AG08395 (cell line): ENCODE results near the gene NRSN2.
A peak's percentile ranks its signal among the peaks of the same experiment; 100 is the strongest.

Source experiments
- DNase-seq: peaks from one replicate; pipeline ENCODE4 v3.0.0; 2012; ENCODE audit warnings: mixed read lengths, low spot score

NRSN2 gene

DNA sequence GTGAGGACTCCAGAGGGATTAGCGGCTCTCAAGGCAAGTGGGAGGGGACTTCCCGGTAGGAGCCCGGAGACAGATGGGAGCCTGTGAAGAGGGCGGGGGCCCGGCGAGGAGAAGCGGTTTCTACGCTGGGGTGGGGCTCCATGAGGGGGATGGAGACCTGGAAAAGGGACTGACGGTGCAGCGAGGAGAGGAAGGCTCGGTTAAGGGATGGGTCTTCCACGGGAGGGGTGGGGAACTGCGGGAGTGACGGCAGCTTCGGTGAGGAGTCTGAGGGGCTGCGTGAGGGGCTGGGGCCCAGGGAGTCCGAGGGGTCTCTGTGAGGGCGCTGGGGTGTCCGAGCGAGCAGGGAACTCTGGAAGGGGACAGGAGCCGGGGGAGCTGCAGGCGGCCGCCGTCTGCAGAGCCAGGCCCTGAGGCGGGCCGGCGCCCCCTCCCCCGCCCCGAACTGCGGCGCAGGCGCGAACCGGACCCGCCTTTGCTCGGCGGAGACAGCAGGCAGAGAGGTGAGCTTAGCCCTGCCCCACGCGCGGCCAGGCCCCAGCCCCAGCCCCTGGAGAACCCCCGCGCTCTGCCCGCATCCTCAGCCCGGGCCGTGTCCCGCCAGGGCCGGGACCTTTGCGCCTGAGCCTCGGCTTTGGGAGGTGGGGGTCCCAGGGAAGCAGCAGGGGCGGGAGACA is at the start of gene NRSN2:
TSS of gene NRSN2 (plus strand) at position 472 of the 677 bp plus-strand sequence. CDS start 2,533 bp downstream, outside the sequence.
- peak; percentile 89 for DNase-seq

DNA sequence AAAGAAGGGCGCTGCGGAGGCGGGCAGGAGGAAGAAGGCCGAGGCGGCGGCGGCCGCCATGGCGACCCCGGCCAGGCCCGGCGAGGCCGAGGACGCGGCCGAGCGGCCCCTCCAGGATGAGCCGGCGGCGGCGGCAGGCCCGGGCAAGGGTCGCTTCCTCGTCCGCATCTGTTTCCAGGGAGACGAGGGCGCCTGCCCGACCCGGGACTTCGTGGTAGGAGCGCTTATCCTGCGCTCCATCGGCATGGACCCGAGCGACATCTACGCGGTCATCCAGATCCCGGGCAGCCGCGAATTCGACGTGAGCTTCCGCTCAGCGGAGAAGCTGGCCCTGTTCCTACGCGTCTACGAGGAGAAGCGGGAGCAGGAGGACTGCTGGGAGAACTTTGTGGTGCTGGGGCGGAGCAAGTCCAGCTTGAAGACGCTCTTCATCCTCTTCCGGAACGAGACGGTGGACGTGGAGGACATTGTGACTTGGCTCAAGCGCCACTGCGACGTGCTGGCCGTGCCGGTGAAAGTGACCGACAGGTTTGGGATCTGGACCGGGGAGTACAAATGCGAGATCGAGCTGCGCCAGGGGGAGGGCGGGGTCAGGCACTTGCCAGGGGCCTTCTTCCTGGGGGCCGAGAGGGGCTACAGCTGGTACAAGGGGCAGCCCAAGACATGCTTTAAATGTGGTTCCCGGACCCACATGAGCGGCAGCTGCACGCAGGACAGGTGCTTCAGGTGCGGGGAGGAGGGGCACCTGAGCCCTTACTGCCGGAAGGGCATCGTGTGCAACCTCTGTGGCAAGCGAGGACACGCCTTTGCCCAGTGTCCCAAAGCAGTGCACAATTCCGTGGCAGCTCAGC is 48.8 kb upstream of the NRSN2 start:
- peak; percentile 76 for DNase-seq

DNA sequence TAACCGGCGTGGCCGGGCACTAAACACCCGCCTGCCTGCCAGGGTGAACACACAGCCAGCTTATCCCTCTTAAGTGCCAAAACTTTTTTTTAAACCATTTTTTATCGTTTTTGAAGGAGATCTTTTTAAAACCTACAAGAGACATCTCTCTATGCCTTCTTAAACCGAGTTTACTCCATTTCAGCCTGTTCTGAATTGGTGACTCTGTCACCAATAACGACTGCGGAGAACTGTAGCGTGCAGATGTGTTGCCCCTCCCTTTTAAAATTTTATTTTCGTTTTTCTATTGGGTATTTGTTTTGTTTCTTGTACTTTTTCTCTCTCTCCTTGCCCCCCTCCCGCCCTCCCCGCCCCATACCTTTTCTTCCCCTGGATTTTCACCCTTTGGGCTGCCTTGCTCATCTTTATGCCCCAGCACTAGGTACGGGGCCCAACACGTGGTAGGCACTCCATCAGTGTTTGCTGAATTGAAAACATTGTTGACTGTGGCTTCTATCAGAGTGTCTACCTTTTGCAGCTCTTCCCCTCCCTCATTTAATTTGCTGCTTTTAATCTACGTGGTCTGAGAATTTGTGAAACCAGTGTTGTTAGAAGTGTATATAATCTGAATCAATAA is 48.0 kb upstream of the NRSN2 start:
- no peak for DNase-seq

DNA sequence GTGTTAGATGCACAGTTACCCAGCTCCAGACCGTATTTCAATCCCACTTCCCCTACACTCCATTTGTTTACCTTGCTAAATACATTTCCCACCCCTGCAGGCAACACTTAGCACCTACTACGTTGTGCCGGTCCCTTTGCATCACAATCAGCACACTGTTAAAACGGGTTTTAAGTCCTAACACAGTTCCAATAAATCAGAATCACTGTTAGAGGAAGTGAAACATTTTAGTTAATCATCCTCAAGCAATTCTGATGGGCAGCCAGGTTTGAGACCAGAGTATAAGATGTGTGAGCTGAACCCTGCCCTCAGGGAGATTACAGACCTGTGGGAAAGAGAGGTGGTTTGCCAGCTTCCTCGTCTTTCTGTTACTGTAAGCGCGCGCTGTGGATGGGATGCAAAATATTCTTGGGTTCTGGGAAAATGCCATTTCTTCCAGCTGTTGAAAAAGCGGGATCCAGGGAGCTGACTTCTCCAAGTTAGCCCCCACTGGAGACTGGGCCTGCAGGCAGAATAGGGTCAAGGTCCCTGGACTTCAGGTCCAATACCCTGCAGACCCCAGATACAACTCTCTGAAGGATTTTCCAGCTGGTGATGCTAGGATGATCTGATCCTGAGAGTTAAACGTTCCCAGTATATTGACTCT is 46.4 kb upstream of the NRSN2 start:
- DNase-seq = no peak

DNA sequence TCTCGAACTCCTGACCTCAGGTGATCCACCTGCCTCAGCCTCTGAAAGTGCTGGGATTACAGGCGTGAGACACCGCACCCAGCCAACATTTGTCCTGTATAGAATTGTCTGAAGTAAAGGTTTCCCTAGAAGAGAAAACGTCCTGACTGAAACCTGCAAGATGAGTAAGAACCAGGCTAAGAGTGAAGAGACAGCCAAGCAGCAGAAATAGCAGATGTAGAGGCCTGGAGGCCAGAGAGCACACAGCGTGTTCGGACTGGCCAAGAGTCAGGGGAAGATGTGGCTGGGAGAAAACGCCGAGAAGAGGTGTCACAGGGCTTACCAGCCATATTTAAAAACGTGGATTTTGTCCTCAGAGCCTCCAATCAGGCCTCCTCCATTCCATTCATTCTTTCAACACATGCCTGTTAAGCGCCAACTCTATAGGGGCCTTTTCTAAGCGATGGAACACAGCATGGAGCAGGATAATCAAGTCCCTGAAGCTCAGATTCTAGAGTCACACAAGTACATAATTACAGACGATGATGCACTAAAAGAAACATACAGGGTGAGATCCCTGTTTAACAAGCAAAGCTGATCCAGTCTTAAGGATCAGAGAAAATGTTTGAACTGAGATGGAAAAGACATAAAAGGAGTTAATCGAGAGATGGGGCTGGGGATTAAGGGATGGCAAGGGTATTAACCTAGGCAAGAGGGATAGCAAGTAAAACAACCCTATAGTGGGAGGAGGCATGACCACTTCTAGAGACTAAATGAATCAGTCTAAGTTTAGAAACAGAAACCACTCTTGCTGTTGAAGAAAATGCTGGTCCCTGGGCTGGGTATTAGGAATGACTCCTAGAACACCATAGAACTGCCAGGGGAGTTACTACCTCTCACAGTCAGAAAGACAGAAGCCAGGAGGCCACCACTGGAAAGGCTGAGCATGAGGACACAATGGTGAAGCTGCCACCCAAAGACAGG is 44.7 kb upstream of the NRSN2 start:
- DNase-seq = no peak

- no peak for DNase-seq
Measured at GRCh38 chr20:305745-306144, 41.2 kb upstream of the NRSN2 start.

GRCh38 chr20:308427-309038 is 38.4 kb upstream of the NRSN2 start:
- DNase-seq = no peak

- DNase-seq = no peak
Measured at GRCh38 chr20:309306-309840, 37.5 kb upstream of the NRSN2 start.

GRCh38 chr20:309841-310644 is 36.9 kb upstream of the NRSN2 start:
- DNase-seq = peak; percentile 99

DNA sequence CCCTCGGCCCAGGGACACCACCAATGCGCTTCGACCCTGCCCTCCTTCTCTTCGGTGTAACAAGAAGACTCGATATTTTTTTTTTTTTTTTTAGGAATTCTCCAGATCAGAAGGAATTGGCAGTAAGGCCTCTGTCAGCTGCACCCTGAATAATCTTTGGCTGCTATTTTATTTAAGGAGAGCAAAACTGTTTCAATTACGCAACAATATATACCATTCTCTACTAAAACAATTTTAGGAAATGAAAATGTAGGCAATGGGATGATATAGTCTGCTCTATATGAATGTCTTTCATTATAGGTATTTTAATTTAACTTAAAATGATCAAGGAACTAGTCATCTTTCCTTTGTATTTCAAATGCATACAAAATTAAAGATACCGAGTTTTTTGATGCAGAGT is 36.3 kb upstream of the NRSN2 start:
- no peak for DNase-seq

DNA sequence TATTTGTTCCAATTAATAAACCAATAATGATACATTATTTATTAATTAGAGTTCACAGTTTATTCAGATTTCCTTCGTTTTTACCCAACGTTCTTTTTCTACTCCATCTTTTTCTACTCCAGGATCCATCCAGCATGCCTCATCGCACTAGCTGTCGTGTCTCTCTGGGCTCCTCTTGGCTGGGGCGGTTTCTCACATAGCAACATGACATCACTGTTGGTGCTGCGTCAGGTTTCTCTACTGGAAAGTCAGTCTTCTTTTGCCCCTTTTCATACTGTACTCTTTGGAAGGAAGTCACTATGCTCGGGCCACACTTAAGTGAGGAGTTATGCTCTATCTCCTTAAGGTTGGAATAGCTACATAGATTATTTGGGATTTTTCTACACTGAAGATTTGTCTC is 35.3 kb upstream of the NRSN2 start:
- no peak for DNase-seq

DNA sequence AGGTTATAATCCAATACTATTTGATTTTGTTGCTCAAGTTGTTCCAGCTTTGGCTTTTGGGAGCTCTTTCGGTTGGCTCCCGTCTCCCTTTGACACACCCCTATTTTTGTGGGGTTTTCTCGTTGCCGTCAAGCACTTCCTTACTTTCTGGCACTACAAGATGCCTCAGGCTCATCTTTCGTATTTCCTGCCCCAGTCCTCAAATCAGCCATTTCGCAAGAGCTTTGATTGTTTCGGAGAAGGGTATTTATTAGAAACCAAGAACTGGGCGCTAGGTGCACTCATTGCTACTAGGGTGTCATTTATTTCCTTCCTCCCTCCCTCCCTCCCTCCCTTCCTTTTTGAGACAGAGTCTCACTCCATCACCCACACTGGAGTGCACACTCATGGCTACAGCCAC is 34.8 kb upstream of the NRSN2 start:
- DNase-seq = no peak

- no peak for DNase-seq
Measured at GRCh38 chr20:312866-313265, 34.0 kb upstream of the NRSN2 start.

GRCh38 chr20:313402-313801 is 33.5 kb upstream of the NRSN2 start:
- DNase-seq = no peak

DNA sequence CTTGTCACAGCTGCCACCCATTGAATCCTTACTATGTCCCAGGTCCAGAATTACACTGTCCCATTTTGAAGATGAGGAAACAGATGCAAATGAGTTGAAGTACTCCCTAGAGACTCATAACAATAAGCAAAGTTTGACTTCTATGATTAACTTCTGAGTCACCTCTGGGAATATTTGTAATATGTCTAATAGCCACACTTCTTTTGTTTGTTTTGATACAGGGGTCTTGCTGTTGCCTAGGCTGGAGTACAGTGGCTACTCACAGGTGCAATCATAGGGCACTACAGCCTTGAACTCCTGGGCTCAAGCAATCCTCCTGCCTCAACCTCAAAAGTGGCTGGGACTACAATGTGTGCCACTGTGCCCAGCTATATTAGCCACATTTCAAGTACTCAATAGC is 33.0 kb upstream of the NRSN2 start:
- no peak for DNase-seq

- DNase-seq = peak; percentile 41
Measured at GRCh38 chr20:316316-317068, 30.4 kb upstream of the NRSN2 start.

DNA sequence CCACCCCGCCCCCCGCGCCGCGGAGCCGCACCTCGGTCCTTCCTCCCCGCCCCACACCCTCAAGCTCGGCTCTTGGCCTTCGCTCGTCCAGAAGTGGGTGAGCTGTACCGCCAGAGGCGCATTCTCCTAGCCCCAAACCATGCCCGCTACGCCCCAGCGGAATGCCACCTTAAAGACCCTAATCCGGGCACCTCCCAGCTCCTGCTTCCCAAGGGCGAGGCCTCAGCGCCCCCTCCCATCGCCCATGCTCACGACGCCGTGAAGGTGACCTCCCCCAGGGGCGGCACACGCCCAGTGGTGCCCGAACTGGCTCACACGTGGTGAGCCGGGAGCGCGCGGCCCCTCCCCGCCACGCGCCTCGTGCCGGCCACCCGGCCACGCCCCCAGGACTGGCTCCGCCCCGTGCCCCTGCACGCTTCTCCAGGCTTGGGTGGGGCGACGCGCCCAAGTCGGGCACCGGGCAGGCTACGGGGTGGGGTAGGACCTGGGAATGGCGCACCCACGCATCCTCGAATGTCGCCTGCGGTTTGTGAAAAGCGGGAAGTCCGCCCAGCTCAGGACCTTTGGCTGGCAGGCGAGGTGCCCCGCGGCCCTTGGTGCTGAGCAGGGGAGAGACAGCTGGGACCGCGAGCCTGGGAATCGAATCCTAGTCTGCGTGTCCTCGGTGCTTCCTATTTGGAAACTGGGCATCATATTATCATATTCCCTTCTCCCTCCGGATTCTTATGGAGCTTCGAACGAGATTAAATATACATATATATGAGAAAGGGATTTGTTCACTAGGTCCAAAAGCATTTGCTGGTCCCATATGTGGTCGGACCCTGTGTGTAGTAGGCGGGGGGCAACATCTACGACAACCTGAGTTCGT is 22.5 kb upstream of the NRSN2 start:
- DNase-seq = peak; percentile 90
